Prostate gland (tissue), 2 donors: ENCODE measurements around the gene VSIR.

ENCODE experiments used
- POLR2A ChIP-seq: fragments of 450-650 bp; IDR thresholded peaks from one replicate; pipeline ENCODE4 v1.6.1; 2016; ENCODE audit warnings: antibody characterized with exemption, mild to moderate bottlenecking
- POLR2AphosphoS5 ChIP-seq: sonication (generic); formaldehyde crosslinking; IDR thresholded peaks from one replicate; pipeline ENCODE4 v1.6.1; 2017; ENCODE audit warnings: antibody characterized with exemption
- TF ChIP-seq, protein P1 (sequence below), 4 experiments: fragments of 200-600 bp in 2 of 4; fragments of 450-650 bp in 2 of 4; sonication (generic) in 2 of 4; IDR thresholded peaks; 1 replicate in 3 of 4; 2 replicates in 1 of 4; pipeline ENCODE4 v1.5.1; 2016 to 2019; ENCODE audit warnings: antibody characterized with exemption in 4 of 4, mild to moderate bottlenecking in 2 of 4, moderate library complexity in 2 of 4

DNA sequence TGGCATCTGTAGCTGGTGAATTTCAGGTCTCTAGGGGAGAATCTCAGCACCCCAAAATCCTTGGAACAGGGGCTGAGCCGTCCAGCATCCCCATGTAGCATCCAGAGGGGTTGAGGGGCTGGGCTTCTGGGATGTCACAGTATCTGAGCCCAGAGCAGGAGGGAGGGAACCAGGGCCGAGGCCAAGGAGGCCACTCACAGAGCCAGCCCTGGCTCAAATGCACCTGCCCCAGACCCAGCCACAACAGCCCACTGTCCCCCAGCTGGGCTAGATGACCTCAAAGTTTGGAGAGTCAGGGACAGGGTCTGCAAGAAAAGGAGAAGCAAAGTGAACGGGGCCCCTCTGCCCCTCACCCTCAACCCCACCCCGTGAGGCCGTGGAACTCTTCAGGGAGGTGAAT lies 22.3 kb downstream of the VSIR start:
- TF ChIP-seq POLR2A (no peak), POLR2AphosphoS5 (no peak)
- TF ChIP-seq, protein P1, sequence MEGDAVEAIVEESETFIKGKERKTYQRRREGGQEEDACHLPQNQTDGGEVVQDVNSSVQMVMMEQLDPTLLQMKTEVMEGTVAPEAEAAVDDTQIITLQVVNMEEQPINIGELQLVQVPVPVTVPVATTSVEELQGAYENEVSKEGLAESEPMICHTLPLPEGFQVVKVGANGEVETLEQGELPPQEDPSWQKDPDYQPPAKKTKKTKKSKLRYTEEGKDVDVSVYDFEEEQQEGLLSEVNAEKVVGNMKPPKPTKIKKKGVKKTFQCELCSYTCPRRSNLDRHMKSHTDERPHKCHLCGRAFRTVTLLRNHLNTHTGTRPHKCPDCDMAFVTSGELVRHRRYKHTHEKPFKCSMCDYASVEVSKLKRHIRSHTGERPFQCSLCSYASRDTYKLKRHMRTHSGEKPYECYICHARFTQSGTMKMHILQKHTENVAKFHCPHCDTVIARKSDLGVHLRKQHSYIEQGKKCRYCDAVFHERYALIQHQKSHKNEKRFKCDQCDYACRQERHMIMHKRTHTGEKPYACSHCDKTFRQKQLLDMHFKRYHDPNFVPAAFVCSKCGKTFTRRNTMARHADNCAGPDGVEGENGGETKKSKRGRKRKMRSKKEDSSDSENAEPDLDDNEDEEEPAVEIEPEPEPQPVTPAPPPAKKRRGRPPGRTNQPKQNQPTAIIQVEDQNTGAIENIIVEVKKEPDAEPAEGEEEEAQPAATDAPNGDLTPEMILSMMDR (IDR thresholded peaks at IDR 0.05), result no peak
